HG02885 (cell line): ENCODE data around the gene GABBR2.

Experiments
- ATAC-seq: cut with Tn5 transposase; IDR thresholded peaks from one replicate; pipeline ENCODE4 v1.9.1; 2021; ENCODE audit warnings: mild to moderate bottlenecking; ENCODE audit not compliant: unreplicated experiment, poor library complexity

The GABBR2 gene

GRCh38 chr9:98385751-98386150, 323.0 kb downstream of the GABBR2 start:
- no peak for ATAC-seq

- no peak for ATAC-seq
Measured at GRCh38 chr9:98383758-98384157, 325.0 kb downstream of the GABBR2 start.

- no peak for ATAC-seq
Measured at GRCh38 chr9:98381311-98382103, 327.2 kb downstream of the GABBR2 start.

GRCh38 chr9:98380065-98380681, 328.6 kb downstream of the GABBR2 start:
- ATAC-seq = no peak

GRCh38 chr9:98379572-98379971, 329.2 kb downstream of the GABBR2 start:
- no peak for ATAC-seq

GRCh38 chr9:98378794-98379193, 329.9 kb downstream of the GABBR2 start:
- ATAC-seq = no peak

- no peak for ATAC-seq
Measured at GRCh38 chr9:98378206-98378780, 330.4 kb downstream of the GABBR2 start.

GRCh38 chr9:98375138-98375726, 333.5 kb downstream of the GABBR2 start:
- no peak for ATAC-seq

GRCh38 chr9:98374385-98375051, 334.2 kb downstream of the GABBR2 start:
- ATAC-seq = no peak

- no peak for ATAC-seq
Measured at GRCh38 chr9:98373609-98374008, 335.1 kb downstream of the GABBR2 start.

- no peak for ATAC-seq
Measured at GRCh38 chr9:98372077-98372836, 336.5 kb downstream of the GABBR2 start.

- ATAC-seq = no peak
Measured at GRCh38 chr9:98370976-98371315, 337.8 kb downstream of the GABBR2 start.

- no peak for ATAC-seq
Measured at GRCh38 chr9:98370300-98370975, 338.3 kb downstream of the GABBR2 start.

GRCh38 chr9:98369896-98370295, 338.8 kb downstream of the GABBR2 start:
- no peak for ATAC-seq

GRCh38 chr9:98369471-98369870, 339.3 kb downstream of the GABBR2 start:
- ATAC-seq = no peak

- ATAC-seq = no peak
Measured at GRCh38 chr9:98369066-98369425, 339.7 kb downstream of the GABBR2 start.

GRCh38 chr9:98368366-98369065, 340.2 kb downstream of the GABBR2 start:
- ATAC-seq = no peak

- no peak for ATAC-seq
Measured at GRCh38 chr9:98367923-98368322, 340.8 kb downstream of the GABBR2 start.

- no peak for ATAC-seq
Measured at GRCh38 chr9:98367371-98367900, 341.3 kb downstream of the GABBR2 start.
